DMS79 treated with DMSO at 0.1 percent for 48 hours (cell line): Measurements from ENCODE around the gene WNT7A.

ENCODE experiments used
- DNase-seq: peaks from one replicate; lab custom pipeline; 2025; lab: John Stamatoyannopoulos, UW

Gene WNT7A

GRCh38 chr3:13845806-13846205 lies 34.1 kb downstream of the WNT7A start:
- no peak for DNase-seq

- DNase-seq, result no peak
Measured at GRCh38 chr3:13844911-13845310, 35.0 kb downstream of the WNT7A start.

- DNase-seq, result no peak
Measured at GRCh38 chr3:13844286-13844685, 35.6 kb downstream of the WNT7A start.

DNA sequence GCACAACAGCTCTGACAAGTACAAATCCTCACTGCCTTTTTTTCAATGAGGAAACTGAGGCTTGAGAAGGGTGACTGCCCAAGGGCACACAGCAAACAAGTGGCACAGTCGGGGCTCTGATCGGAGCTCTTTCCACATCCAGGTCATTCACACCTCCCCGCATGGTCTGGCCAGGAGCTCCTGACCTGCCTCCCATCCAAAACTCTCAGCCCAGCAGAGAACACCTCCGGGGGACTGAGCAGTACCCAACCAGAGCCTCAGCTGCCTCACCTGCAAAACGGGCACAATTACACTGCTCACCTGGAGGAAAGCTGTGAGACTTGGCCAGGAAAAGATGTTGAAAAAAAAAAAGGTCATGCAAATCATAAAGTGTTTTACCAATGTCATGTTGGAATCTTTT lies 36.5 kb downstream of the WNT7A start:
- no peak for DNase-seq

DNA sequence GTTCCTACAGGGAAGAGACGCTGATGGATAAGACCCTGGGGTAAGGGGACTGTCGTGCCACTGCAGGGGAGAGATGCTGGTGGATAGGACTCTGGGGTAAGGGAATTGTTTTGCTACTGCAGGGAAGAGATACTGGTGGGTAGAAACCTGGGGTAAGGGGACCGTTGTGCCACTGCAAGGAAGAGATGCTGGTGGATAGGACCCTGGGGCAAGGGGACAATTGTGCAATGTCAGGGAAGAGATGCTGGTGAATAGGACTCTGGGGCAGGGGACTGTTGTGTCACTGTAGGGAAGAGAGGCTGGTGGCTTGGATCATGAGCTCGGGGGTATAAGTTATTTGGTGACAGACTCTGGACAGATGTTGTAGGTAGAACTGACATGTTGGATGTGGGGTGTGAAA lies 37.6 kb downstream of the WNT7A start:
- no peak for DNase-seq

- DNase-seq, result no peak
Measured at GRCh38 chr3:13841826-13842225, 38.0 kb downstream of the WNT7A start.

DNA sequence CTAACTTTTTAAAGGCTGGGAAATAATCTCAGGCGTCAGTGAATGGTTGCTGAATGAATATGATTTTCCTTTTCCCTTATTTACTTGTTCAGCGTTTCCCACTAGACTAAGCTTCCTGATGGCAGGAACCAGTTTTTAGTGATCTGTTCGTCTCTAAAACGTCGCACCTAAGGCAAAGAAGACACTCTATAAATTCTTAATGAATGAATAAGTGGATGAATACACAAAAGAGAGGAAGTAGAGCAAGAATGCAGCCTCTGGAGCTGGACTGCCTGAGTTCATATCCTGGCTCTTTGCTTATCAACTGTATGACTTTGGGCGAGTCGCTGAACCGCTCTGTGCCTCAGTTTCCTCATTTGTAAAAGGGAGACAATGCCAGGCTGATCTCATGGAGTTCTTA lies 38.7 kb downstream of the WNT7A start:
- DNase-seq, result no peak

DNA sequence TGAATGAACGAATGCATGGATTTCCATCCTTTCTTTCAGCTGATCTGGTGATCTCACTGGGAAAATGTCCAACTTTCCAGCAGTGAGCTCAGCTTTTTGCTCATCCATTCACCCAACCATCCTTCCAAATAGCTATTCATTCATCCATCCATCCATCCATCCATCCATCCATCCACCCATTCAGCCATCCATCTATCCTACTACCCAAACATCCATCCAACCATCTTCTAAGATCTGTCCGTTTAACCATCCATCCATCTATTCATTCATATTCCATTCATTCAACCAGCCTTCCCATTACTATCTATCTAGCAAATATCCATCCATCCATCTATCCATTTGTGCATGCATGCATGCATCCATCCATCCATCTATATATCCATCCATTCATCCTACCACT lies 39.4 kb downstream of the WNT7A start:
- no peak for DNase-seq

DNA sequence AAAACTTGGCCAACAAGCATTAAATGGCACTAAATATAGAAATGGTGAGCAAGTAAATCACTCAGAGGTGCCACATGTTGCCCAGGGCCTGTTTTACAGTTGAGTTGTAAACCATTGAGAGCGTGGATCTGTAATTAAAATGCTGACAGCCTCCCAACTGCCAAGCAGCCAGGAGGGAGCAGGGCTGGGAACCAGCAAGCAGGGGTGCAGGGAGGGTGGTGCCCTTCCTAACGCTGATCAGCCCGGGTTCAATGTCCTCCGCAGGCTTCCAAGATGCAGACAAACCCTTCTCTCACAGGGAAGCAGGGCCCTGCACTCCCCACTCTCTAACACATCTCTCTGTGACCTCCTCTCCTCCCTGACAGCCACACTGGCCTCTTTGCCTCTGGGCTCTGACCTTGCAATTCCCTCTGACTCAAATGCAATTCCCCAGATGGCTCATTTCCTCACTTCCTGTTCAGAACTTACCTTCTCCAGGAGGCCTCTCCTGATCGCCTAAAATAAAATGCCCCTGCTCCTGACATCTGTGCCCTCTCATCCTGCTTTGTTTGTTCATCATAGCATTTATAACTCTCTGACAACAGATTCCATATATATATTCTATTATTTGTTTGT lies 40.0 kb downstream of the WNT7A start:
- DNase-seq, result no peak

GRCh38 chr3:13839253-13839652 lies 40.6 kb downstream of the WNT7A start:
- DNase-seq, result no peak

DNA sequence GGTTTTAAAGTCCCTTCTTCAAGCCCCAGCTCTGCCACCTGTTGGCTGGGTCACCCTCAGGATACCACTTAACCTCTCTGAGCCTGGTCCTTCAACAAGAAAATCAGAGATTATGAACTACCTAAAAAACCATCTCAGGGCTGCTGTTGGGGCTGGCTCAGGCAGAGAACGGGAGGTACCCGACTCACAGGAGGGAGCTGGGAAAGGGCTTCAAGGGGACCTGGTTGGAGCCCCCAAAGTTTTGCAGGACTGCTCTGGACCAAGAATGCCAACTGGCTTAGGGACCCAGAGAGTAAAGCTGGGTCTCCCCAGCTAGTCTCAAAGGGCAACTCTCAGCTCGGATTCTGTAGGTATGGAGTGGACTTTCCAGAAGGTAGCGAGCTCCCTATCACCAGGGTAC lies 41.5 kb downstream of the WNT7A start:
- DNase-seq, result no peak

GRCh38 chr3:13837751-13838150 lies 42.1 kb downstream of the WNT7A start:
- no peak for DNase-seq

DNA sequence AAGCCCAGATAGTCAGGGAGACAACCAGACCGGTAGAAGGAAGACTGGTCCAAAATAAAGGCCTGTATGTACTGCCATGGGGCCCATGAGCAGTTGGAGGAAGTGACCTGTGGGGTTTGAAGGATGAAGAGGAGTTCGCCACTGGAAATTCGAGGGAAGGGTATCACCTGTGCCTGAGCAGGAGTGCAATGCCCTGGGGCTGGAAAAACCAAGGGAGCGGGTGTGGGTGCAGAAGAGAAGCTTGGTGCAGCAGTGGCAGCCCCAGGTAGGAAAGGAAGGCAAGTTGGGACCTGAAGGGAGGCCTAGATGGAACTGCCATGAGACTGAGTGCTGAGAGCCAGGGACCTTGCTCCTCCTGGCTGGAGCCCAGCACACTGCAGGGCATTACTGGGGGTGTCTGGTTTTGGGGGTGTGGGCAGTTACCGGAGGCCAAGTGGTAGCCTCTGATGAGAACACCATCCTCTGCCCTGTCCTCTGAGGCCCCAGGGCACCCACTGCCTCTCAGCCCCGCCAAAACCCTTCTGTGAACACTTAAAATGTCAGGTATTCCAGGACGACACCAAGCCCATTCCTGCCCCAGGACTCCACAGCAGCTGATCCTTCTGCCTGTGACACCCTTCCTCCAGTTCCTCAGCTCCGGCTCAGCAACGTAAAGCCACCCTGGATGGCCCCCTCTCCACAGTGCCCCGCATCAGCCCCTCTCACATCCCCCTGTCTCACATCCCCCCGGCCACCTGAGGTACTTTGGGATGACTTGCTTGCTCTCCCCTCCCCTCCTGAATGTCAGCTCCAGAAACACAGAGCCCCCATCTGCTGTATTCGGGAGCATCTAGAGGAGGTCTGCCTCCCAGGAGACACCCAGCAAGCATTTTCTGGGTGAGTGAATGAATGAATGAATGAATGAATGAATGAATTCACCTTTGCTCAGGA lies 42.9 kb downstream of the WNT7A start:
- DNase-seq, result no peak

DNA sequence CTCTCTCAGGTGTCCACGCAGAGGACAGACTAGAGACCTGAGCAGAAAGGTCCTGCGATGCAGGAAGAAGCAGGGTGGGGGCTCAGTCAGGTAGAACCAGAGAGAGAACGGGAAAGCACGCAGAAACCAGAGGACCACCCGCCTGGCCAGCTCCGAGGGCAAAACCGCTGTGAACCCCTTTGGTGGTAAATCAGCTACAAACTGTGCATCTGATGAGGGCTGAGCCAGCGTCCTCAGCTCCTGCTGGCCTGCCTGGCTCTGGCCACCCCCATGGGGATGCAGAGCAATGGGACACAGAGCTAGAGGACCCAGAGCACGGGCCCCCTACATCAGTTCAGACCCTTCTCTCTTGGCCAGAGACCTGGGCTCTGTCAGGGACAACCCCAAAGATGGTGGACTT lies 44.6 kb downstream of the WNT7A start:
- DNase-seq, result no peak

- no peak for DNase-seq
Measured at GRCh38 chr3:13834258-13835035, 45.4 kb downstream of the WNT7A start.

GRCh38 chr3:13833506-13834257 lies 46.2 kb downstream of the WNT7A start:
- no peak for DNase-seq

DNA sequence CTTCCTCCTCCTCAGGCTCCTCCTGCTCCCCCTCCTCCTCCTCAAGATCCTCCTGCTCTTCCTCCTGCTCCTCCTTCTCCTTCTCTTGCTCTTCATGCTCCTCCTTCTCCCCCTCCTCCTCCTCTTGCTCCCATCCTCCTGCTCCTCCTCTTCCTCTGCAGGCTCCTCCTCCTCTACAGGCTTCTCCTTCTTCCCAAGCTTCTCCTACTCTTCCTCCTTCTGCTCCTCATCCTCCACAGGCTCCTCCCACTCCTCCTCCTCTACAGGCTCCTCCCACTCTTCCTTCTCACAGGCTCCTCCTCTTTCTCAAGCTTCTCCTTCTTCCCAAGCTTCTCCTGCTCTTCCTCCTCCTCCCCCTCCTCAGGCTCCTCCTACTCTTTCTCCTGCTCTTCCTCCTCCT lies 47.7 kb downstream of the WNT7A start:
- no peak for DNase-seq

GRCh38 chr3:13831386-13831996 lies 48.4 kb downstream of the WNT7A start:
- no peak for DNase-seq

GRCh38 chr3:13829311-13829710 lies 50.6 kb downstream of the WNT7A start:
- no peak for DNase-seq

DNA sequence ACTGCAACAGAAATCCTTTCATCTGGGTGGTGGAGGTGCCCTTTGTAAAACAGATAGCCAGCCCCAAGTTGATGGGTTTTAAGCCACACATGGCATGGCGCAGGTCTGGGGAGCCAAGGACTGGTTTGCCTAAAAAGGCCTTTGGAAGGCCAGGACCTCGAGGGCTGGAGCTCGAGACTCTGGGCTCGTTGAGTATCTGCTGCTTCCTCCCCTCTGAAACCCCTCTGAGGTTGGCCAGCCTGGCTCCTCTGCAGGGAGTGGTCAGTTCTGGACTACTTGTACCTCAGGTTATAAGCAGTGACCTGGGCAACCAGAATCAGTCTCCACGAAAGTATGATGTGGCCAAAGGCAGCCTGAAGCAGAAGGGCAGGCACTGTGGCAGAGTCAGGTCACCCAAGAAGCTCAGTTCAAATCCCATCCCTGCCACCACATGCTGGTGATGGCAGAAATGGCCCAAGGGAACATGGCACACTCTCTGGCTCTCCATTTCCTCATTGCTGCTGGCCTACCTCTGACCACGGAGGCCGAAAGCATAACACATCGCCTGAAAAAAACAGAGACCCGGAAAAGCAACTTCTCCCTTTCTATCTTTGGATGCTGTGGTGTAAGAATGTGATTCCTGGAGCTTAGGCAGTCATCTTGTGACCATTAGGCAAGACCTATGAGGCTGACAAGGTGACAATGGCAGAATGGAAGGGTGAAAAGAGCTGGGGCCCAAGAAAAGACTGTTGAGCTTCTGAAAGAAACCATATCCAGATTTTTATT lies 51.2 kb downstream of the WNT7A start:
- DNase-seq, result no peak

DNA sequence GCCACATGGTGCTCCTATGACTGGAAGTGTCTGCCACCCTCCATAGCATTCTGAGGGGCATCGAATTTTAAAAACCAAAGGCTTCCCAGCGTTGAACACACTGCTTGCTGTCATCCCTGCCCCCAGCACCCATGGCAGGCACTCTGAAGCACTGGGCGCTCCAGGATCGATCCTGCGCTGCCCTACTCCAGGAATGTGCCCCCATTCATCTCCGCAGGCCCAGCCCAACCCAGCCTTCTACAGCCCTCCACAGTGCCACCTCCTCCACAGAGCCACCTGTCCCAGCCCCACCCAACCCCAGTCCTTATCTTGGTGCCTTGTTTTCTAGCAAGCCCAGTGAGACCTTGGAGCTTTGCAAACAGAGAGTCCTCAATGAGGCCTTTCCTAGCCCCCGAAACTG lies 52.2 kb downstream of the WNT7A start:
- no peak for DNase-seq
